ENCODE results near the gene SLC25A4.

GRCh38 chr4:185194924-185195888 lies 52.1 kb downstream of the SLC25A4 start:
- TF ChIP-seq, protein P1, sequence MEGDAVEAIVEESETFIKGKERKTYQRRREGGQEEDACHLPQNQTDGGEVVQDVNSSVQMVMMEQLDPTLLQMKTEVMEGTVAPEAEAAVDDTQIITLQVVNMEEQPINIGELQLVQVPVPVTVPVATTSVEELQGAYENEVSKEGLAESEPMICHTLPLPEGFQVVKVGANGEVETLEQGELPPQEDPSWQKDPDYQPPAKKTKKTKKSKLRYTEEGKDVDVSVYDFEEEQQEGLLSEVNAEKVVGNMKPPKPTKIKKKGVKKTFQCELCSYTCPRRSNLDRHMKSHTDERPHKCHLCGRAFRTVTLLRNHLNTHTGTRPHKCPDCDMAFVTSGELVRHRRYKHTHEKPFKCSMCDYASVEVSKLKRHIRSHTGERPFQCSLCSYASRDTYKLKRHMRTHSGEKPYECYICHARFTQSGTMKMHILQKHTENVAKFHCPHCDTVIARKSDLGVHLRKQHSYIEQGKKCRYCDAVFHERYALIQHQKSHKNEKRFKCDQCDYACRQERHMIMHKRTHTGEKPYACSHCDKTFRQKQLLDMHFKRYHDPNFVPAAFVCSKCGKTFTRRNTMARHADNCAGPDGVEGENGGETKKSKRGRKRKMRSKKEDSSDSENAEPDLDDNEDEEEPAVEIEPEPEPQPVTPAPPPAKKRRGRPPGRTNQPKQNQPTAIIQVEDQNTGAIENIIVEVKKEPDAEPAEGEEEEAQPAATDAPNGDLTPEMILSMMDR (IDR thresholded peaks at IDR 0.05): no peak
- no peak for TF ChIP-seq POLR2A (IDR thresholded peaks at IDR 0.05)

All from Peyer's patch (tissue), 4 donors.